ENCODE measurements around the gene GABARAP. TPM values are rescaled to one million over a fixed set of nuclear protein-coding genes. Genes with fewer than 3 reads are reported as not detected.

Gene GABARAP
- total RNA-seq, 4 donors from 2014 or later, result 112 to 840 (median 273) TPM

DNA sequence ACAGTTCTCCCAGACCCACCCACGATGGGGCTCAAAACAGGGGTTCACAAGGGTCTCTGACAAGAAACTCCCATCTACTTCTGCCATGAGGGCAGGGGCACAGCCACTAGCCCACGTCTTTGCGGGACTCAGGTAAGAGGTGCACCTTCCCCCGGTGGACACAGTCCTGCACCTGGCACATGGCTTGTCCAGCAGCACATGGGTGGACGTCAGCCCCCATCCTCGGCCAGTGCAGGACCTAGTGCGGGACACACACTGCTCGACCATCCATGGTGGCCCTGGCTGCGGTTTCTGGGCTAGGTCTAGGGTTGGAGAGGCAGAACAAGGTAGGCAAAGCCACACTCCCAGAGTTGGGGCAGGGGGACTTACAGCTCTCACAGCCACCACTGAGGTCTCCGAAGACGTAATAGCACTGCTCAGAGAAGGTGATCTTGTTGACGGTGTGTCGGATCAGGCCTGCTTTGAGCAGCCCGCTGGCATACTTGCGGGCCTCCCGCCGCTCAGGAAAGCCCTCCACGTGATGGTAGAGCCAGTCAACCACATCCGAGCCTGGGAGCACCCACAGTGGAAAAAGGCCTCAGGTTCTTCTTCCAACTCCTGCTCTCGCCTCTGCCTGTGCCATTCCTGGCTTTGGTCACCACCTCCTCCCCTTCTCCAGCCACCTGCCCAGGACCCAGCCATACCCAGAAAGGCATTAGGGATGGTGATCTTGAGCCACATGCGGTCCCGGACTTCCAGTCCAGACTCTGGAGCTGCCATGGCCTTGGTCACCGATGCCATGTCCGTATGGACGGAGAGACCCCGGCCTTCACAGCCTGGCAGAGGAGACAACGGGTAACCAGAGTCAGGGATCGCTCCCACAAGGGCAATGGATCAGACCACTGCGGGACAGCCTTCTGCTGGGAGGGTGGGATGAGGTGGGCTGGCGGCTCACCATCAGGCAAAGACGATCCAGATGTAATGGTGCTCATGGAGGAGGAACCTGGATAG is 15.2 kb downstream of the GABARAP start:
- Histone ChIP-seq H3K4me3 (replicated peaks in 1 of 3) (no peak overlapping the region), H3K4me1 (peaks cover 4 to 8% of the 10 kb centered on the region in 2 donors), H3K36me3 (peaks cover 67 to 75% of the 10 kb centered on the region in 2 donors), H3K27me3 (no peaks in the 10 kb centered on the region), H3K9me3 (no peaks in the 10 kb centered on the region), H3K27ac (no peak overlapping the region)
- TF ChIP-seq CTCF (IDR thresholded peaks at IDR 0.05) (no peak), POLR2A (IDR thresholded peaks at IDR 0.05) (no peak)
- no peak for DNase-seq
- intact Hi-C loops (cut with DNase I), result no loop called here
- WGBS, 2 donors, result 93 to 95% methylated on average over 23 to 30 of the region's 31 CpGs

DNA sequence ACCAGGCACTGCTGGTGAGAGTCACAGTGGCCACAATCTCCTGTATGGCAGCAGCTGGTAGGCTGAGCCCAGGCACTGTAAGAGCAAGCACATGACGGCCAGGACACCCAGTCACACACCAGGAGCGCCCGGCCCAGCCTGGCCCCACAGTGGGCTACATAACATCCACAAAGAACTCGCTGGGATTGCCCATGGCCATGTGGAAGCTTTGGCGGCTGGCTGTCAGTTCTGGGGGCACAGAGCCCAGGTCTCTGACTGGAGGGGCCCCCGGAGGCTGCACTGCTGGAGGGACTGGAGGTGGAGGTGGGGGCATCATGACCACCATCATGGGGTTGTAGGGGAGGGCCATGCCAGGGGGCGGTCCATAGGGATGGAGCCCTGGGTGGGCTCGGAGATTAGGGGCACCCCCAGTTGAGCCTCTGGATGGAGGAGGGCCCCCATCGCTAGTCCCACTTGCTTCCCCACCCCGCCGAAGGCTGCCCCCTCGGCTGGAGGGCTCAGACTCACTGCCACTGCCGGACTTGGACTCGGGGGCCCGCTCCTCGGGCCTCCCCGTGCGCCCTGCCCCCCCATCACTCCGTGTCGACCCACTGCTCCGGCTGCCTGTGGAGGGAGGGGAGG is 16.4 kb downstream of the GABARAP start:
- no peaks in the 10 kb centered on the region for H3K27me3 ChIP-seq
- H3K36me3 ChIP-seq, result peaks cover 71 to 86% of the 10 kb centered on the region in 2 donors
- no peak for TF ChIP-seq CTCF (IDR thresholded peaks at IDR 0.05)
- TF ChIP-seq POLR2A (IDR thresholded peaks at IDR 0.05), result no peak
- no peak overlapping the region for H3K27ac ChIP-seq
- no peak for DNase-seq
- H3K4me3 ChIP-seq (replicated peaks in 1 of 3), result no peak overlapping the region
- 87 to 92% methylated on average over 15 to 17 of the region's 21 CpGs for WGBS, 2 donors
- peaks cover 9 to 15% of the 10 kb centered on the region in 2 donors for H3K4me1 ChIP-seq
- no peaks in the 10 kb centered on the region for H3K9me3 ChIP-seq
- intact Hi-C loops (cut with DNase I), result no loop called here

DNA sequence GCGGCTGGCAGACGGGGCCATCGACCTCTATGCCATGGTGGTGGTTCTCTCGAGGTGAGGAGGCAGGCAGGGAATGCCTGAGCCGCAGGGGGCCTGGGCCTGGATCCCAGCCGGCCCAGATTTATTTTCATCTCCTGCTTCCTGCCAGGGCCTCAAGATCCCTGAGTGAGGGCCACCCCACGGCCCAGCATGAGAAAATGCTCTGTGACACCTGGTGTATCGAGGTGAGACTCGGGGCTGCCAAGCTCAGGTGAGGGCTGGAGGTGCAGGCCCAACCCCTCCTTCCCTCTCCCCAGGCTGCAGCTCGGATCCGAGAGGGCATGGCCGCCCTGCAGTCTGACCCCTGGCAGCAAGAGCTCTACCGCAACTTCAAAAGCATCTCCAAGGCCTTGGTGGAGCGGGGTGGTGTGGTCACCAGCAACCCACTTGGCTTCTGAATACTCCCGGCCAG is 17.6 kb downstream of the GABARAP start:
- Histone ChIP-seq H3K36me3 (peaks cover 71 to 77% of the 10 kb centered on the region in 2 donors), H3K27ac (no peak overlapping the region), H3K4me3 (replicated peaks in 1 of 3) (no peak overlapping the region), H3K9me3 (no peaks in the 10 kb centered on the region), H3K4me1 (peaks cover 13 to 21% of the 10 kb centered on the region in 2 donors), H3K27me3 (no peaks in the 10 kb centered on the region)
- no peak for TF ChIP-seq CTCF (IDR thresholded peaks at IDR 0.05)
- no peak for TF ChIP-seq POLR2A (IDR thresholded peaks at IDR 0.05)
- 83 to 85% methylated on average over 1 to 9 of the region's 15 CpGs for WGBS, 2 donors
- intact Hi-C loops (cut with DNase I), result no loop called here
- DNase-seq, result no peak

DNA sequence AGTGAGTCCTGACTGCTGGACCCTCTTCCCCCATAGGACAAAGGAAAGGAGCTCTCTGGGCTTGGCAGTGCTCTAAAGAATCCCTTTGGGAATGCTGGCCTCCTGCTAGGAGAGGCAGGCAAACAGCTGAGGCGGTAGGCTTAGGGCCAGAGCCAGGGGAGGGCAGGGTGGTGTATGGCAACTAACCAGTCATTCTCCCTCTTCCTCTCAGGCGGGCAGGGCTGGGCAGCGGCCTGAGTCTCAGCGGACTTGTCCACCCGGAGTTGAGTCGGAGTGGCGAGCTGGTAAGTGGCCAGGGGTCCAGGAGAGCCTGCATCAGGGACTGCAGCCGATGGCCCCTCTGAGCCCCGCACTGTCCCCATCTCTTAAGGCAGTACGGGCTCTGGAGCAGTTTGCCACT is 18.1 kb downstream of the GABARAP start:
- peaks cover 65 to 71% of the 10 kb centered on the region in 2 donors for H3K36me3 ChIP-seq
- no peak for DNase-seq
- H3K9me3 ChIP-seq, result no peaks in the 10 kb centered on the region
- 77 to 83% methylated on average over 3 of the region's 10 CpGs for WGBS, 2 donors
- no peaks in the 10 kb centered on the region for H3K27me3 ChIP-seq
- no peak overlapping the region for H3K4me3 ChIP-seq (replicated peaks in 1 of 3)
- no peak overlapping the region for H3K27ac ChIP-seq
- TF ChIP-seq CTCF (IDR thresholded peaks at IDR 0.05) (no peak), POLR2A (IDR thresholded peaks at IDR 0.05) (no peak)
- H3K4me1 ChIP-seq, result peaks cover 13 to 24% of the 10 kb centered on the region in 2 donors
- intact Hi-C loops (cut with DNase I), result no loop called here

Measured in thyroid gland (tissue), 4 donors.